ENCODE data around the gene PLEKHG5.

DNA sequence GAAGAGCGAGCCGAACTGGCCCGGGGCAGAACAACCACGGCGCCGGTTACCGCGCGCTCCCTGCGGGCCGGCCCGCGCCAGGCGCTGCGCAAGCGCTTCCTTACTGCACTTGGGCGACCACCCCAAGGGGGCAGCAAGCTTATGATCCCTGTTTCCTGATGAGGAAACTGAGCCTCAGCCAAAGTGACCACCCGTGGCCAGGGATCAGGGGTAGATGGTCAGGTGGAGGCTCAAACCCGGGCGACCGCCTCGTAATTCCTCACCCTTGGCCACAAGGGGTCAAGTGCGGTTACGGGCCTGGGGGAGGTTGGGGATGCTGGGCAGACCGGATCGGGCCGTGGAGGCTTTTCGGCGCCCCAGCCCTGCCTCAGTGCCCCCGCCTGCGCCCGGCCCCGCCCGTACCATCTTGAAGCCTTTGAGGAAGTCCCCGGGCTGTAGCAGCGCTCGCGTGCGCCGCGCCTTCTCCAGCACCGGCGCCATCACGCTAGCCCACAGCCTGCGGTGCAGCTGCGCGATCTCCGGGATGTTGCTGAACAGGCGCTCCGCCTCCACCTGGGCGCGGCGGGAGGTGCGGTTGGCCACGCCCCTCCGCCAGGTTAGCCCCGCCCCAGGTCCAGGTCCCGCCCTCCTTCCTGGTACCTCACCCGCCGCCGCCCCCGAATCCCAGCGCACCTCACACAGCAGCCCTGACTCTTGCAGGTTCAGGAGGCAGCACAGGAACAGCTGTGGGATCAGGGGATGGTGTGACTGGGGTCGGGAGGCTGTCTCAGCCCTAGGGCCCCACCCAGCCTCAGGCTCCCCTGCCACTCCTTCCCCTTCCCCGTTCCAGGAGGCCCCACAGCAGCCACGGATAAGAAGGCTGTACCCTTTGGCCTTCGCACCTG, 20.1 kb downstream of the PLEKHG5 start:
- TF ChIP-seq RFX5 (IDR thresholded peaks at IDR 0.05; ENCODE audit: low read depth, low read length) (no peak), KLF5 (IDR thresholded peaks at IDR 0.05; ENCODE audit: partially characterized antibody) (no peak), POLR2AphosphoS5 (IDR thresholded peaks at IDR 0.05; ENCODE audit: low read length) (no peak), POLR2A (IDR thresholded peaks at IDR 0.05; ENCODE audit: low read depth, low read length) (no peak), SP1 (IDR thresholded peaks at IDR 0.05; ENCODE audit: low read depth, low read length) (no peak), BHLHE40 (IDR thresholded peaks at IDR 0.05; ENCODE audit: borderline replicate concordance in 1 of 2, low read depth in 2 of 2, low read length in 1 of 2) (no peak), JUNB (IDR thresholded peaks at IDR 0.05) (no peak), EP300 (IDR thresholded peaks at IDR 0.05; ENCODE audit: borderline replicate concordance in 1 of 2, control insufficient read depth in 1 of 2, low read depth in 2 of 2, low read length in 2 of 2) (no peak), CREM (IDR thresholded peaks at IDR 0.05; ENCODE audit: low read depth) (no peak)
- TF ChIP-seq, protein P1, sequence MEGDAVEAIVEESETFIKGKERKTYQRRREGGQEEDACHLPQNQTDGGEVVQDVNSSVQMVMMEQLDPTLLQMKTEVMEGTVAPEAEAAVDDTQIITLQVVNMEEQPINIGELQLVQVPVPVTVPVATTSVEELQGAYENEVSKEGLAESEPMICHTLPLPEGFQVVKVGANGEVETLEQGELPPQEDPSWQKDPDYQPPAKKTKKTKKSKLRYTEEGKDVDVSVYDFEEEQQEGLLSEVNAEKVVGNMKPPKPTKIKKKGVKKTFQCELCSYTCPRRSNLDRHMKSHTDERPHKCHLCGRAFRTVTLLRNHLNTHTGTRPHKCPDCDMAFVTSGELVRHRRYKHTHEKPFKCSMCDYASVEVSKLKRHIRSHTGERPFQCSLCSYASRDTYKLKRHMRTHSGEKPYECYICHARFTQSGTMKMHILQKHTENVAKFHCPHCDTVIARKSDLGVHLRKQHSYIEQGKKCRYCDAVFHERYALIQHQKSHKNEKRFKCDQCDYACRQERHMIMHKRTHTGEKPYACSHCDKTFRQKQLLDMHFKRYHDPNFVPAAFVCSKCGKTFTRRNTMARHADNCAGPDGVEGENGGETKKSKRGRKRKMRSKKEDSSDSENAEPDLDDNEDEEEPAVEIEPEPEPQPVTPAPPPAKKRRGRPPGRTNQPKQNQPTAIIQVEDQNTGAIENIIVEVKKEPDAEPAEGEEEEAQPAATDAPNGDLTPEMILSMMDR (IDR thresholded peaks at IDR 0.05 in 2 of 3, conservative IDR thresholded peaks at IDR 0.05 in 1 of 3; ENCODE audit: control insufficient read depth in 2 of 3, extremely low read depth in 1 of 3, insufficient read depth in 1 of 3, low read depth in 3 of 3, low read length in 3 of 3): no peak
- TF ChIP-seq, protein P2, sequence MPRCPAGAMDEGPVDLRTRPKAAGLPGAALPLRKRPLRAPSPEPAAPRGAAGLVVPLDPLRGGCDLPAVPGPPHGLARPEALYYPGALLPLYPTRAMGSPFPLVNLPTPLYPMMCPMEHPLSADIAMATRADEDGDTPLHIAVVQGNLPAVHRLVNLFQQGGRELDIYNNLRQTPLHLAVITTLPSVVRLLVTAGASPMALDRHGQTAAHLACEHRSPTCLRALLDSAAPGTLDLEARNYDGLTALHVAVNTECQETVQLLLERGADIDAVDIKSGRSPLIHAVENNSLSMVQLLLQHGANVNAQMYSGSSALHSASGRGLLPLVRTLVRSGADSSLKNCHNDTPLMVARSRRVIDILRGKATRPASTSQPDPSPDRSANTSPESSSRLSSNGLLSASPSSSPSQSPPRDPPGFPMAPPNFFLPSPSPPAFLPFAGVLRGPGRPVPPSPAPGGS (IDR thresholded peaks at IDR 0.05; ENCODE audit: borderline replicate concordance, insufficient read depth, low read depth, low read length, poor library complexity, severe bottlenecking): no peak
- TF ChIP-seq, protein P3, sequence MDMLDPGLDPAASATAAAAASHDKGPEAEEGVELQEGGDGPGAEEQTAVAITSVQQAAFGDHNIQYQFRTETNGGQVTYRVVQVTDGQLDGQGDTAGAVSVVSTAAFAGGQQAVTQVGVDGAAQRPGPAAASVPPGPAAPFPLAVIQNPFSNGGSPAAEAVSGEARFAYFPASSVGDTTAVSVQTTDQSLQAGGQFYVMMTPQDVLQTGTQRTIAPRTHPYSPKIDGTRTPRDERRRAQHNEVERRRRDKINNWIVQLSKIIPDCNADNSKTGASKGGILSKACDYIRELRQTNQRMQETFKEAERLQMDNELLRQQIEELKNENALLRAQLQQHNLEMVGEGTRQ (IDR thresholded peaks at IDR 0.05; ENCODE audit: borderline replicate concordance, low read depth, low read length): no peak
- TF ChIP-seq, protein P4, sequence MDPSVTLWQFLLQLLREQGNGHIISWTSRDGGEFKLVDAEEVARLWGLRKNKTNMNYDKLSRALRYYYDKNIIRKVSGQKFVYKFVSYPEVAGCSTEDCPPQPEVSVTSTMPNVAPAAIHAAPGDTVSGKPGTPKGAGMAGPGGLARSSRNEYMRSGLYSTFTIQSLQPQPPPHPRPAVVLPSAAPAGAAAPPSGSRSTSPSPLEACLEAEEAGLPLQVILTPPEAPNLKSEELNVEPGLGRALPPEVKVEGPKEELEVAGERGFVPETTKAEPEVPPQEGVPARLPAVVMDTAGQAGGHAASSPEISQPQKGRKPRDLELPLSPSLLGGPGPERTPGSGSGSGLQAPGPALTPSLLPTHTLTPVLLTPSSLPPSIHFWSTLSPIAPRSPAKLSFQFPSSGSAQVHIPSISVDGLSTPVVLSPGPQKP (IDR thresholded peaks at IDR 0.05; ENCODE audit: low read depth, low read length): no peak
- TF ChIP-seq, protein P5, sequence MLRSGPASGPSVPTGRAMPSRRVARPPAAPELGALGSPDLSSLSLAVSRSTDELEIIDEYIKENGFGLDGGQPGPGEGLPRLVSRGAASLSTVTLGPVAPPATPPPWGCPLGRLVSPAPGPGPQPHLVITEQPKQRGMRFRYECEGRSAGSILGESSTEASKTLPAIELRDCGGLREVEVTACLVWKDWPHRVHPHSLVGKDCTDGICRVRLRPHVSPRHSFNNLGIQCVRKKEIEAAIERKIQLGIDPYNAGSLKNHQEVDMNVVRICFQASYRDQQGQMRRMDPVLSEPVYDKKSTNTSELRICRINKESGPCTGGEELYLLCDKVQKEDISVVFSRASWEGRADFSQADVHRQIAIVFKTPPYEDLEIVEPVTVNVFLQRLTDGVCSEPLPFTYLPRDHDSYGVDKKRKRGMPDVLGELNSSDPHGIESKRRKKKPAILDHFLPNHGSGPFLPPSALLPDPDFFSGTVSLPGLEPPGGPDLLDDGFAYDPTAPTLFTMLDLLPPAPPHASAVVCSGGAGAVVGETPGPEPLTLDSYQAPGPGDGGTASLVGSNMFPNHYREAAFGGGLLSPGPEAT (IDR thresholded peaks at IDR 0.05; ENCODE audit: low read depth): no peak

All from GM12878 (cell line).